Osteoblast (primary cell): Measurements from ENCODE around the gene OSGEP. TPM values are rescaled to one million over a fixed set of nuclear protein-coding genes. Genes with fewer than 3 reads are reported as not detected.

Source experiments
- DNase-seq: peaks from one replicate; pipeline ENCODE4 v3.0.0; 2011; ENCODE audit warnings: low spot score, mixed read lengths; ENCODE audit not compliant: insufficient read length; ENCODE audit errors: missing footprints
- H2AFZ ChIP-seq: 2 replicates; pipeline ENCODE4 v1.6.0; 2011; ENCODE audit warnings: mild to moderate bottlenecking, low read length
- H3K27ac ChIP-seq: 2 replicates; pipeline ENCODE4 v1.5.1; 2011; ENCODE audit warnings: mild to moderate bottlenecking, low read depth, low read length, moderate library complexity
- H3K27me3 ChIP-seq: 2 replicates; pipeline ENCODE4 v1.6.0; 2012; ENCODE audit warnings: mild to moderate bottlenecking, control low read depth, inconsistent platforms, low read length, moderate library complexity; ENCODE audit not compliant: insufficient read depth
- H3K36me3 ChIP-seq: 2 replicates; pipeline ENCODE4 v1.5.1; 2011; ENCODE audit warnings: mild to moderate bottlenecking, low read length, control low read depth, moderate library complexity; ENCODE audit not compliant: insufficient read depth
- H3K4me1 ChIP-seq: 2 replicates; pipeline ENCODE4 v1.5.1; 2011; ENCODE audit warnings: mild to moderate bottlenecking, low read length, control low read depth, moderate library complexity; ENCODE audit not compliant: insufficient read depth
- H3K4me2 ChIP-seq: 2 replicates; pipeline ENCODE4 v1.6.0; 2011; ENCODE audit warnings: mild to moderate bottlenecking, low read length; ENCODE audit not compliant: insufficient read depth
- H3K4me3 ChIP-seq: fragments of 200-600 bp; sonication (generic); 3 replicates; pipeline ENCODE4 v1.5.1; 2012; ENCODE audit warnings: mild to moderate bottlenecking, low read length, inconsistent platforms; ENCODE audit not compliant: insufficient read depth
- H3K79me2 ChIP-seq: 2 replicates; pipeline ENCODE4 v1.6.0; 2012; ENCODE audit warnings: mild to moderate bottlenecking, low read length, control low read depth, inconsistent platforms; ENCODE audit not compliant: insufficient read depth
- H3K9me3 ChIP-seq: 2 replicates; pipeline ENCODE4 v1.5.1; 2011; ENCODE audit warnings: low read depth, low read length, control low read depth
- H4K20me1 ChIP-seq: 2 replicates; pipeline ENCODE4 v1.6.0; 2012; ENCODE audit warnings: mild to moderate bottlenecking, low read length, control low read depth; ENCODE audit not compliant: insufficient read depth
- total RNA-seq: library from RNA; depleted of rRNA; stranded (reverse); fragments of >200 nt; gene quantifications from 2 replicates; pipeline ENCODE4 v1.2.3, GENCODE V29; 2012
- TF ChIP-seq, protein P1 (sequence below): IDR thresholded peaks from 2 replicates; pipeline ENCODE4 v1.5.1; 2011; ENCODE audit warnings: mild to moderate bottlenecking, low read depth, low read length, moderate library complexity; ENCODE audit errors: extremely low read depth

The OSGEP gene
- total RNA-seq, 1 donor = 47.8 TPM

DNA sequence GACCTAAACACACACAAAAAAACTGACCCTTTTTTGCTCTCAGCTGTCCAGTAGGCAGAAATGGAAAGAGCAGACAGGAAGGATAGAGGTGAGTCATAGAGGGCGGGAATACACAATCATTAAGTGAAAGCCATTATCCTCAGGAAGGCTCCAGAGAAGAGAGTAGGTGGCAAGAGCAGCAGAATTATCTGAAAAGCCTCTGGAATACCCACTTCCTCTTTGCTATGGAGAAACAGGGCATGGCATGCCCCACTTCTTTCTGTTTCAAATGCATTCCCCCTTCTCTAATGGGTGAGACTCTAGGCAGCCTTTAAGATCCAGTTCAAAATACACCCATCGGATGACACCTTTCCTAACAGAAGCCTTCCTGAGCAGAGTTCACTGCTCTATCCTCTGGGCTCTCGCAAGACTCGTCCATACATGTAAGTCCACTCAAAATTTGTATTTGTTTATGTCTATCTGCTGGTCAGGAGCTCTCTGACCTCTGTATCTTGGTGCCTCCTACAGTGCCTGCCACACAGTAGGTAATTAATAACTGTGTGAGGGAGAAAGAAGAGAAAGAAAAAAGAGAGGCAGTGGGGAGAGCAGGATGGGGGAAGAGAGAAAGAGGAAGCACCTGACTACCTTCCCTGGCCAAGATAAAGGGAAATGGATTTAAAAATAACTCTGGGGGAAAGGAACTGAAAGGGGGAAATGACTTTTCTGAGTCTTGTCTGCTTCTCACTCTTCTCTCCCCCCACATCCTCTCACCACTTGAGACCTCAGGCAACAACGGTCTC lies 27.2 kb downstream of the OSGEP start:
- TF ChIP-seq, protein P1, sequence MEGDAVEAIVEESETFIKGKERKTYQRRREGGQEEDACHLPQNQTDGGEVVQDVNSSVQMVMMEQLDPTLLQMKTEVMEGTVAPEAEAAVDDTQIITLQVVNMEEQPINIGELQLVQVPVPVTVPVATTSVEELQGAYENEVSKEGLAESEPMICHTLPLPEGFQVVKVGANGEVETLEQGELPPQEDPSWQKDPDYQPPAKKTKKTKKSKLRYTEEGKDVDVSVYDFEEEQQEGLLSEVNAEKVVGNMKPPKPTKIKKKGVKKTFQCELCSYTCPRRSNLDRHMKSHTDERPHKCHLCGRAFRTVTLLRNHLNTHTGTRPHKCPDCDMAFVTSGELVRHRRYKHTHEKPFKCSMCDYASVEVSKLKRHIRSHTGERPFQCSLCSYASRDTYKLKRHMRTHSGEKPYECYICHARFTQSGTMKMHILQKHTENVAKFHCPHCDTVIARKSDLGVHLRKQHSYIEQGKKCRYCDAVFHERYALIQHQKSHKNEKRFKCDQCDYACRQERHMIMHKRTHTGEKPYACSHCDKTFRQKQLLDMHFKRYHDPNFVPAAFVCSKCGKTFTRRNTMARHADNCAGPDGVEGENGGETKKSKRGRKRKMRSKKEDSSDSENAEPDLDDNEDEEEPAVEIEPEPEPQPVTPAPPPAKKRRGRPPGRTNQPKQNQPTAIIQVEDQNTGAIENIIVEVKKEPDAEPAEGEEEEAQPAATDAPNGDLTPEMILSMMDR = no peak
- H2AFZ ChIP-seq = peak overlapping the region; percentile 87
- peak; percentile 92 for DNase-seq
- no peaks in the 10 kb centered on the region for H3K36me3 ChIP-seq
- H3K4me3 ChIP-seq = no peak overlapping the region
- no peak overlapping the region for H3K27ac ChIP-seq
- no peaks in the 10 kb centered on the region for H3K27me3 ChIP-seq
- H3K4me2 ChIP-seq = peak overlapping the region; percentile 51
- no peaks in the 10 kb centered on the region for H3K79me2 ChIP-seq
- no peaks in the 10 kb centered on the region for H3K9me3 ChIP-seq
- H4K20me1 ChIP-seq = no peaks in the 10 kb centered on the region
- peaks cover 4% of the 10 kb centered on the region for H3K4me1 ChIP-seq

DNA sequence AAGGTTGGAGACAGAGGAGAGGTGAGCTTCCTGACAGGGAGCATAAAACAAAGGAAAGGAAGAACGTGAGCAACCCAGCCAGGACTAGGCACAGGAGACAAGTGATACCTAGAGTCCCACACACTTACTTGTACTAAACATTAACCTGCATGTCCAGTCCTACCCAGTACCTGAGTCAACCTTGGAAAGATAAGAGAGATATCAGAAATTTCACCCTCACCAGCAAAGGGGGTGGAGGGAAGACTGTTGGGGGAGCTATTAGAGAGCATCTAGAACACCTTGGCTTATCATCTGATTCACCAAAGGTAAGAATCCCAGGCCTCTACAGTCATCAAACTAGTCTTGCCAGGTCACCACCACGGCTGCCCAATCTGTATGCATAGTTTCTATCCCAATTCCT lies 29.8 kb downstream of the OSGEP start:
- Histone ChIP-seq H3K4me1 (peaks cover 4% of the 10 kb centered on the region), H3K4me2 (no peak overlapping the region), H2AFZ (no peak overlapping the region), H3K27me3 (no peaks in the 10 kb centered on the region), H3K9me3 (no peaks in the 10 kb centered on the region), H3K79me2 (no peaks in the 10 kb centered on the region), H3K27ac (no peak overlapping the region), H4K20me1 (no peaks in the 10 kb centered on the region), H3K36me3 (no peaks in the 10 kb centered on the region), H3K4me3 (no peak overlapping the region)
- no peak for DNase-seq
- TF ChIP-seq, protein P1 = no peak

DNA sequence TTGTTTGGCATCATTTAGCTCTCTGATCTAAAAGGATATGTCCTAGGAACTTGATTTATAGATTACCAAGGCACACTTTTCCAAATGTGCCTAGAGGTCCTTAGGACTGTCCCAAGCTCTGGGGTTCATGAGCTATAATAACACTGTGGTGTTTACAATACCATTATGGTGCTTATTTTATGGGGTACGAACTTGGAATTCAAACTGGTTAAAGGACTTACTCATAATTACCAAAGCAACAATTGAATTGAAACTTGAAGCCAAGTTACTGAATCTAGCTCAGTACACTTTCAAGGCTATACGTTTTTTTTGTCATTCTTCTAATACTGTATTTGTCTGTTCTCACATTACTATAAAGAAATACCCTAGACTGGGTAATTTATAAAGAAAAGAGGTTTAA lies 31.7 kb downstream of the OSGEP start:
- no peaks in the 10 kb centered on the region for H3K79me2 ChIP-seq
- H3K9me3 ChIP-seq = no peaks in the 10 kb centered on the region
- no peak overlapping the region for H3K27ac ChIP-seq
- no peak for DNase-seq
- H3K4me1 ChIP-seq = peaks cover 4% of the 10 kb centered on the region
- H3K27me3 ChIP-seq = no peaks in the 10 kb centered on the region
- no peaks in the 10 kb centered on the region for H3K36me3 ChIP-seq
- TF ChIP-seq, protein P1 = no peak
- H3K4me3 ChIP-seq = no peak overlapping the region
- no peaks in the 10 kb centered on the region for H4K20me1 ChIP-seq
- no peak overlapping the region for H3K4me2 ChIP-seq
- no peak overlapping the region for H2AFZ ChIP-seq

DNA sequence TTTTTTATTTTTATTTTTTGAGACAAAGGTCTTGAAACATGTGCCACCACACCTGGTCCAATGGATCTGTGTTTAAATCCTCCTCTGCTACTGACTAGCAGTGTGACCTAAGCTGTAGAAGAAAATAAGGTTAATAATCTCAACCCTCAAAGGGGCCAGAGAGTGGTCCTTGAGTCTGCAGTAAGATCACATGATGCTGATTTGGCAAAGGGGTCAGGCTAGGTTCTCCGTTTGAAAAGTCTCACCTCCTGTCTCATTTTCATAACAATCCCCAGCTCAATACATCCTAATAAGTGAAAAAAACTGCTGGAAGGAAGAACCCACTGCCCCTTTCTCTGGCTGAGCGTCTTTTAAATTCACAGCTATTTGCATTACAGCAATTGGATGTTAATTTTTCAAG lies 33.3 kb downstream of the OSGEP start:
- Histone ChIP-seq H3K27ac (no peak overlapping the region), H3K9me3 (no peaks in the 10 kb centered on the region), H3K4me2 (no peak overlapping the region), H3K4me3 (no peak overlapping the region), H3K79me2 (no peaks in the 10 kb centered on the region), H3K4me1 (no peaks in the 10 kb centered on the region), H2AFZ (no peak overlapping the region), H3K27me3 (no peaks in the 10 kb centered on the region), H3K36me3 (no peaks in the 10 kb centered on the region), H4K20me1 (no peaks in the 10 kb centered on the region)
- no peak for DNase-seq
- TF ChIP-seq, protein P1 = no peak
